Cardiac fibroblast (primary cell): ENCODE results near the gene FADS6.

Experiments
- DNase-seq, 2 donors: peaks; one replicate each; pipeline versions ENCODE4 v3.0.0 to v3.0.0-alpha.2; 2010; ENCODE audit warnings: low read depth in 2 of 2
- H3K4me3 ChIP-seq, 2 donors: replicated peaks in 1 of 2; 1 replicate in 1 of 2; 2 replicates in 1 of 2; pipeline ENCODE4 v1.5.1; 2011; ENCODE audit warnings: low read depth in 2 of 2, low read length in 2 of 2, mild to moderate bottlenecking in 2 of 2, moderate library complexity in 1 of 2
- CTCF ChIP-seq: IDR thresholded peaks from one replicate; pipeline ENCODE4 v1.5.1; 2011; ENCODE audit warnings: low read depth, mild to moderate bottlenecking, low read length, inconsistent platforms

The FADS6 gene

DNA sequence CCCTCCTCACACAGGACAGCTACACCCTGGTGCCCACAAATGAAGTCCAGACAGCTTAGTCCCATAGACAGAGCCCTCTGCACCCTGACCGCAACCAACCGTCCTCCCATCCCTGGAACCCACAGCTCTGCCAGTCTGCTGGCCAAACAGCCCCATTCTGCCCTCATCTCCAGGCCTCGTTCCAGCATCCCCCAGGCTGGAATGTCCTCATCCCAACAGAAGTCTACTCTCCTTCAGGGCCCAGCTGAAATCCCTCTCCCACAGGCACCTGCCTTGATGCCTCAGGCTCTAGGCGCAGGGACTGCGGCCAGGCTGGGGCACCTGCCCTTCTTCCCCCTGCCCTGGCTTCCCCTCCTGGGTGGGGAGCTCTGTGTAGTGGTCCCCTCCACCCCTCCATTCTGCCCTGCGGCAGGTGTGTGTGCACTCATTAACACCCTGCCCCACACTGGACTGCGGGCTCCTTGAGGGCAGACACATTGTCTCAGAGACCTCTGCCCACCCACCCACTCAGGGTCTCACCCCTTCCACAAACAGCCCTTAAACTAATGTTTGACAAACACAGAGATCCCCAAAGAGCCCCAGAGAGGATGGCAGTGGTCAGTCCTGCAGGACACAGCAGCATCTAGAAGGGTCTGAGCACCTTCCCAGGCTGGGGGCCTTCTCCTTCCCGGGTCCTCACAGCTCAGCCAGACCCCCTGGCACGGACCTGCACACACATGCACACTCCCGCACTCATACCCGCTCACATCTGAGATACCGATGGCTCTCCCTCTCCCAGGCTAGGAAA is 34.6 kb downstream of the FADS6 start:
- TF ChIP-seq CTCF, result no peak
- no peak for DNase-seq
- no peak overlapping the region for H3K4me3 ChIP-seq

DNA sequence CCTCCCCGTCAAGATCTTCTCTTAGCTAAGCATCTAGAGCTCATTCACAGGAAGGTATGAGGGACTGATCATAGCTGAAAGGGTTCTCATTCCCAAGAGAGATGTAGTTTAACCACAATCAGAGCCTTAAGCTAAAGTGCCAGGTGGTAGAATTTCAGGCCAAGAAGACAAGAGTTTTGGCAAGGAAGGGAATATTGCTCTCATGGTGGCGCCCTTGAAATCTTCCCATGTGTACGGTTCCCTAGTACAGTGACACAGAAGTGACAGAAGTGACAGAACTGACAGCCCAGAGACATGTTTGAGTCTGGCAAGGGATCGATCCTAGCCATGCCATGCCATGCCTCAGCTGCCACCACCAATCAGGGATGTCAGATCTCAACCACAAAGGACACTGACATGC is 36.2 kb downstream of the FADS6 start:
- TF ChIP-seq CTCF, result no peak
- DNase-seq, result no peak

DNA sequence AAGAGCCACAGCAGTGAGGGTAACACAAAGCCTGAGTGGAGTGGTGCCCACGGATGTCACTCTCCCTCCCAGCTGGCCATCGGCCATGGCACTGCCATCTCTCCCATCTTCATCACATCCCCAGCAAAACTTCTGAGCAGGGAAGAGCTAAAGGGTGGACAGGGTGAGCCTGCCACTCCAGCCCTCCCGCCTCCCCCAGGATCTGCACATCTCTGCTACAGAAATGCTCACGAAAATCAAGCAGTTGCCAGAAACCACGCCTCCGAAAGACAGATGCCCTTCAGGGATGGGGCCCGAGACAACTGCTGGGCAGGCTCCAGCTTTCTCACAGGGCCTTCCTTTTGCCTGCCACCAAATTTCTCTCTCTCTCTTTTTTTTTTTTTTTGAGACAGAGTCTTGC is 37.3 kb downstream of the FADS6 start:
- TF ChIP-seq CTCF, result no peak
- no peak for DNase-seq
- H3K4me3 ChIP-seq, result no peak overlapping the region

More for the DNA sequence above, 36.2 kb downstream of the FADS6 start:
- H3K4me3 ChIP-seq, result no peak overlapping the region

DNA sequence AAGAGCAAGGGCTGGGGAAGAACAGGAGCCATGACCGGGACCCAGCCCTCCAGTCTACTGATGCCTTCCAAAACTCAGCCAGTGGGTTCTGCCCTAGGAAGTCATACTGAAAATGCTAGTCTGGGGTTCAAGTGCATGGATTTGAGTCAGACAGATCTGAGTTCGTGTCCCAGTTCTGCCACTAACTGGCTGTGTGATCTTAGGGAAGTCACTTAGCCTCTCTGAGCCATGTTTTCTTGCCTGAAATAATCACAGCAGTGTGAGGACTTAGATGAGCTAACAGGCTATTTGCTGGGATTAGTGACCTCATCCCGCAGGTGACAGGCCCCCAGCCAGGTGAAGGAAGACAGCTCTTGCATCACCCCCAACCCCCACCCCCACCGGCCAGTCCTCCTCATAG is 38.1 kb downstream of the FADS6 start:
- no peak for DNase-seq
- no peak overlapping the region for H3K4me3 ChIP-seq
- TF ChIP-seq CTCF, result no peak

- TF ChIP-seq CTCF, result no peak
- H3K4me3 ChIP-seq, result no peak overlapping the region
- no peak for DNase-seq
These were observed 38.6 kb downstream of the FADS6 start for GRCh38 chr17:74854792-74855191.

- no peak overlapping the region for H3K4me3 ChIP-seq
- DNase-seq, result no peak
- TF ChIP-seq CTCF, result no peak
These were observed 39.8 kb downstream of the FADS6 start for GRCh38 chr17:74853669-74854068.

DNA sequence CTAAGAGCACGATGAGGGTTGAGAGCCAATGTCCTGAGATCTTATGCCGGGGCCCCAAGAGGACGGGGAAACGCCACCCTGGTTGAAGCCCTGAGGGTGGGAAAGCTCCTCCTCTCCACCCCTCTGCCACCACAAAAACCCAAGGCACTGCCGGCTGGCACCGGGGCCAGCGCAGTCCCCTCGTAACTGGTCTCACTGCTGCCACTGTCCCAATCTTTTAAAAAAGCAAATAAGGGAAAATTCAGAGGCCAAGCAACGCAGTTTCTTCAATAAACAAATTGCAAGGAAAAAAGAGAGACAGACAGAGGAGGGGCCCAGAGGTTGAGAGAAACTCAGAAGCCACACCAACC is 40.4 kb downstream of the FADS6 start:
- no peak for DNase-seq
- no peak overlapping the region for H3K4me3 ChIP-seq
- no peak for TF ChIP-seq CTCF
